Panc1 (cell line): Measurements from ENCODE around the gene C11orf52. TPM values are rescaled to one million over a fixed set of nuclear protein-coding genes. Genes with fewer than 3 reads are reported as not detected.

Experiments
- ATAC-seq: fragments of 200-7000 bp; cut with Tn5 transposase; 2 replicates; pipeline ENCODE4 v1.9.1; 2020; ENCODE audit warnings: mild to moderate bottlenecking, moderate library complexity
- BruUV-seq: library from RNA; stranded (reverse); fragments of 400-500 nt; replicated peaks from 2 replicates; lab custom pipeline; 2021; lab: Mats Ljungman, UMichigan
- CTCF ChIA-PET: fragments of 300-600 bp; sonication (Branson Sonifier 250); formaldehyde crosslinking; loops from one replicate; lab custom pipeline; 2022; ENCODE audit warnings: antibody characterized with exemption; lab: Charles Lee
- POLR2A ChIA-PET: fragments of 300-600 bp; sonication (Branson Sonifier 250); formaldehyde crosslinking; loops from one replicate; lab custom pipeline; 2022; ENCODE audit warnings: antibody characterized with exemption; lab: Charles Lee
- DNase-seq: peaks from one replicate; pipeline ENCODE4 v3.0.0-alpha.2; 2010; ENCODE audit warnings: low read depth, low spot score
- H3K27ac ChIP-seq: 2 replicates; pipeline ENCODE4 v1.5.1; 2011; ENCODE audit warnings: mild to moderate bottlenecking, low read length, inconsistent platforms
- H3K27me3 ChIP-seq: fragments of 200-500 bp; sonication (Bioruptor generic); 2 replicates; pipeline ENCODE4 v1.6.0; 2014; ENCODE audit warnings: low read length, inconsistent platforms; ENCODE audit not compliant: control insufficient read depth, insufficient read depth
- H3K36me3 ChIP-seq: fragments of 200-500 bp; sonication (Bioruptor generic); 2 replicates; pipeline ENCODE4 v1.5.1; 2014; ENCODE audit warnings: inconsistent platforms, mild to moderate bottlenecking, low read length, moderate library complexity; ENCODE audit not compliant: control insufficient read depth, insufficient read depth
- H3K4me1 ChIP-seq: 2 replicates; pipeline ENCODE4 v1.5.1; 2011; ENCODE audit warnings: inconsistent platforms, mild to moderate bottlenecking, low read length, moderate library complexity; ENCODE audit not compliant: control insufficient read depth, insufficient read depth
- H3K4me3 ChIP-seq, 2 experiments: 2 replicates each; pipeline ENCODE4 v1.5.1; 2011 to 2012; ENCODE audit warnings: low read depth in 2 of 2, low read length in 2 of 2, mild to moderate bottlenecking in 2 of 2, inconsistent platforms in 1 of 2, moderate library complexity in 1 of 2
- H3K9me3 ChIP-seq: fragments of 200-500 bp; sonication (Bioruptor generic); 2 replicates; pipeline ENCODE4 v1.5.1; 2014; ENCODE audit warnings: low read depth, mild to moderate bottlenecking, inconsistent platforms, low read length, moderate library complexity; ENCODE audit not compliant: control insufficient read depth, insufficient read depth
- POLR2AphosphoS5 ChIP-seq: IDR thresholded peaks from 2 replicates; pipeline ENCODE4 v1.6.1; 2012; ENCODE audit warnings: mild to moderate bottlenecking, low read depth, low read length, moderate library complexity
- SIN3A ChIP-seq: IDR thresholded peaks from 2 replicates; pipeline ENCODE4 v1.6.1; 2012; ENCODE audit warnings: low read depth, mild to moderate bottlenecking, low read length, moderate library complexity, borderline replicate concordance; ENCODE audit not compliant: insufficient read depth
- TCF7L2 ChIP-seq: IDR thresholded peaks from 2 replicates; pipeline ENCODE4 v1.6.1; 2011; ENCODE audit warnings: mild to moderate bottlenecking, low read depth, low read length, inconsistent platforms
- in situ Hi-C: cut with HindIII; loops from 2 replicates; pipeline ENCODE4 v1.10.0; 2016; ENCODE audit warnings: low sequenced_read_pairs, low pct_unique_long_range_greater_than_20kb
- intact Hi-C: fragments of 100-400 bp; cut with micrococcal nuclease; formaldehyde crosslinking; loops from one replicate; pipeline ENCODE4 v1.10.0; 2022; ENCODE audit not compliant: unreplicated experiment
- total RNA-seq: library from RNA; stranded (reverse); gene quantifications from one replicate; pipeline ENCODE4 v1.2.1, GENCODE V29; 2021; ENCODE audit not compliant: unreplicated experiment
- TF ChIP-seq, protein P1 (sequence below): fragments of 450-650 bp; IDR thresholded peaks from 2 replicates; pipeline ENCODE4 v1.5.1; 2017; ENCODE audit warnings: mild to moderate bottlenecking
- TF ChIP-seq, protein P2 (sequence below), 2 experiments: IDR thresholded peaks; 2 replicates each; pipeline ENCODE4 v1.6.1; 2011 to 2012; ENCODE audit warnings: low read depth in 2 of 2, control low read depth in 1 of 2, low read length in 1 of 2, mild to moderate bottlenecking in 1 of 2, moderate library complexity in 1 of 2; ENCODE audit not compliant: insufficient read depth in 1 of 2

Gene C11orf52
- total RNA-seq, 1 experiment from 2014 or later = not detected

DNA sequence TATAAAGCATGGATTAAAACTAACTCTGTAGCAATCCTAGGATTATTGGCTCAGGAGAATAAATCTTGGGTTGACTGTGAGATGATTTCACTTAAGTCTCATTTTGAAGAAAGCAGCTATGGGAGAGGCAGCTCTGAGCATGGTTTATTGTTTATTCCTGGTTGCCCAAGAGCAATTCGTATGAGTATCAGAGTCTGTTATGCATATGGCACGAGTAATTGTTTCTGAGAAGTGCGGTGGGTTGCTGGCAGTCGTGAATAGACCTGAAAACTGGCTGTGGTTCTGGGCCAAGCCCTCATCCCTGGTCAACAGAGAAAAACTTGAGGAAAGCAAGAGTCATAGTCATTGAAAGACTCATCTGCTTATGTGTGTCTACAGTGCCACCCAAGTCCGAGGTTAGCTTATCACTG lies 45.2 kb downstream of the C11orf52 start:
- no peaks in the 10 kb centered on the region for H3K36me3 ChIP-seq
- no TSS peak for BruUV-seq
- no peaks in the 10 kb centered on the region for H3K27me3 ChIP-seq
- ChIA-PET CTCF (no interaction called here), POLR2A (no interaction called here)
- H3K9me3 ChIP-seq = no peaks in the 10 kb centered on the region
- no peaks in the 10 kb centered on the region for H3K4me1 ChIP-seq
- H3K27ac ChIP-seq = no peak overlapping the region
- no peak for DNase-seq
- in situ Hi-C loops (no loop called here), intact Hi-C loops (no loop called here)
- no peak overlapping the region for H3K4me3 ChIP-seq
- ATAC-seq = no peak
- no peak for TF ChIP-seq TCF7L2
- no peak for TF ChIP-seq POLR2AphosphoS5
- TF ChIP-seq, protein P1, sequence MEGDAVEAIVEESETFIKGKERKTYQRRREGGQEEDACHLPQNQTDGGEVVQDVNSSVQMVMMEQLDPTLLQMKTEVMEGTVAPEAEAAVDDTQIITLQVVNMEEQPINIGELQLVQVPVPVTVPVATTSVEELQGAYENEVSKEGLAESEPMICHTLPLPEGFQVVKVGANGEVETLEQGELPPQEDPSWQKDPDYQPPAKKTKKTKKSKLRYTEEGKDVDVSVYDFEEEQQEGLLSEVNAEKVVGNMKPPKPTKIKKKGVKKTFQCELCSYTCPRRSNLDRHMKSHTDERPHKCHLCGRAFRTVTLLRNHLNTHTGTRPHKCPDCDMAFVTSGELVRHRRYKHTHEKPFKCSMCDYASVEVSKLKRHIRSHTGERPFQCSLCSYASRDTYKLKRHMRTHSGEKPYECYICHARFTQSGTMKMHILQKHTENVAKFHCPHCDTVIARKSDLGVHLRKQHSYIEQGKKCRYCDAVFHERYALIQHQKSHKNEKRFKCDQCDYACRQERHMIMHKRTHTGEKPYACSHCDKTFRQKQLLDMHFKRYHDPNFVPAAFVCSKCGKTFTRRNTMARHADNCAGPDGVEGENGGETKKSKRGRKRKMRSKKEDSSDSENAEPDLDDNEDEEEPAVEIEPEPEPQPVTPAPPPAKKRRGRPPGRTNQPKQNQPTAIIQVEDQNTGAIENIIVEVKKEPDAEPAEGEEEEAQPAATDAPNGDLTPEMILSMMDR = no peak
- TF ChIP-seq, protein P2, sequence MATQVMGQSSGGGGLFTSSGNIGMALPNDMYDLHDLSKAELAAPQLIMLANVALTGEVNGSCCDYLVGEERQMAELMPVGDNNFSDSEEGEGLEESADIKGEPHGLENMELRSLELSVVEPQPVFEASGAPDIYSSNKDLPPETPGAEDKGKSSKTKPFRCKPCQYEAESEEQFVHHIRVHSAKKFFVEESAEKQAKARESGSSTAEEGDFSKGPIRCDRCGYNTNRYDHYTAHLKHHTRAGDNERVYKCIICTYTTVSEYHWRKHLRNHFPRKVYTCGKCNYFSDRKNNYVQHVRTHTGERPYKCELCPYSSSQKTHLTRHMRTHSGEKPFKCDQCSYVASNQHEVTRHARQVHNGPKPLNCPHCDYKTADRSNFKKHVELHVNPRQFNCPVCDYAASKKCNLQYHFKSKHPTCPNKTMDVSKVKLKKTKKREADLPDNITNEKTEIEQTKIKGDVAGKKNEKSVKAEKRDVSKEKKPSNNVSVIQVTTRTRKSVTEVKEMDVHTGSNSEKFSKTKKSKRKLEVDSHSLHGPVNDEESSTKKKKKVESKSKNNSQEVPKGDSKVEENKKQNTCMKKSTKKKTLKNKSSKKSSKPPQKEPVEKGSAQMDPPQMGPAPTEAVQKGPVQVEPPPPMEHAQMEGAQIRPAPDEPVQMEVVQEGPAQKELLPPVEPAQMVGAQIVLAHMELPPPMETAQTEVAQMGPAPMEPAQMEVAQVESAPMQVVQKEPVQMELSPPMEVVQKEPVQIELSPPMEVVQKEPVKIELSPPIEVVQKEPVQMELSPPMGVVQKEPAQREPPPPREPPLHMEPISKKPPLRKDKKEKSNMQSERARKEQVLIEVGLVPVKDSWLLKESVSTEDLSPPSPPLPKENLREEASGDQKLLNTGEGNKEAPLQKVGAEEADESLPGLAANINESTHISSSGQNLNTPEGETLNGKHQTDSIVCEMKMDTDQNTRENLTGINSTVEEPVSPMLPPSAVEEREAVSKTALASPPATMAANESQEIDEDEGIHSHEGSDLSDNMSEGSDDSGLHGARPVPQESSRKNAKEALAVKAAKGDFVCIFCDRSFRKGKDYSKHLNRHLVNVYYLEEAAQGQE (IDR thresholded peaks at IDR 0.05; ENCODE audit: insufficient read depth in 1 of 2, low read depth in 2 of 2, low read length in 1 of 2) = no peak
- no peak for TF ChIP-seq SIN3A

DNA sequence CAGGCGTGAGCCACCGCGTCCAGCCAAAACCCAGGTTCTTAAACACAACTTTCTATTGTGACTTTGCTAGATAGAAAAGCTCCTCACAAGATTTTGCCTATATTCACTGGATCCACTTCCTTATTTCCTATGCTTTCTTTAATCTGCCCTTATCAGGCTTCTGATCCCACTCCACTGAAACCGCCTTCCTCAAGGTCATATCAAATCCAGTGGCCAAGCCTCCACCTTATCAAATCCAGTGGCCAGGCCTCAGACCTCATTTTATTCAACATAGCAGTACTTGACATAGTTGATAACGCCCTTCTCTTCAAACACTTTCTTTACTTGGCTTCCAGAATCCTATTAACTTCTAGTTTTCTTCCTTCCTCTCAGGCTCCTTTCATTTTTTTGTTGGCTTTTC lies 48.0 kb downstream of the C11orf52 start:
- ChIA-PET CTCF (no interaction called here), POLR2A (no interaction called here)
- Histone ChIP-seq H3K9me3 (no peaks in the 10 kb centered on the region), H3K4me3 (no peak overlapping the region), H3K27ac (no peak overlapping the region), H3K4me1 (no peaks in the 10 kb centered on the region), H3K36me3 (no peaks in the 10 kb centered on the region), H3K27me3 (no peaks in the 10 kb centered on the region)
- DNase-seq = no peak
- in situ Hi-C loops (no loop called here), intact Hi-C loops (no loop called here)
- no peak for ATAC-seq
- no TSS peak for BruUV-seq
- no peak for TF ChIP-seq POLR2AphosphoS5
- no peak for TF ChIP-seq SIN3A
- TF ChIP-seq, protein P1 = no peak
- no peak for TF ChIP-seq TCF7L2
- TF ChIP-seq, protein P2 (IDR thresholded peaks at IDR 0.05; ENCODE audit: insufficient read depth in 1 of 2, low read depth in 2 of 2, low read length in 1 of 2) = no peak
